Liver (tissue), 3 donors: Measurements from ENCODE around the gene LRRTM3.

Experiments
- HNF4G ChIP-seq: IDR thresholded peaks from 2 replicates; pipeline ENCODE4 v1.6.1; 2016; ENCODE audit warnings: antibody characterized with exemption
- JUND ChIP-seq, 2 donors: IDR thresholded peaks; 2 replicates each; pipeline ENCODE4 v1.6.1; 2016; ENCODE audit warnings: antibody characterized with exemption in 2 of 2
- MAX ChIP-seq: IDR thresholded peaks from 2 replicates; pipeline ENCODE4 v1.6.1; 2016; ENCODE audit warnings: antibody characterized with exemption
- NR2F2 ChIP-seq: IDR thresholded peaks from 2 replicates; pipeline ENCODE4 v1.6.1; 2016; ENCODE audit warnings: antibody characterized with exemption
- RAD21 ChIP-seq, 2 donors: IDR thresholded peaks; 2 replicates each; pipeline ENCODE4 v1.6.1; 2016; ENCODE audit warnings: antibody characterized with exemption in 2 of 2, mild to moderate bottlenecking in 2 of 2
- REST ChIP-seq: IDR thresholded peaks from 2 replicates; pipeline ENCODE4 v1.6.1; 2016; ENCODE audit warnings: antibody characterized with exemption, mild to moderate bottlenecking
- SP1 ChIP-seq: IDR thresholded peaks from 2 replicates; pipeline ENCODE4 v1.6.1; 2018; ENCODE audit warnings: antibody characterized with exemption, mild to moderate bottlenecking
- TAF1 ChIP-seq: conservative IDR thresholded peaks from 2 replicates; pipeline ENCODE4 v1.6.1; 2016; ENCODE audit warnings: antibody characterized with exemption, mild to moderate bottlenecking
- YY1 ChIP-seq: IDR thresholded peaks from 2 replicates; pipeline ENCODE4 v1.6.1; 2016; ENCODE audit warnings: antibody characterized with exemption, mild to moderate bottlenecking
- TF ChIP-seq, protein P1 (sequence below): fragments of 150-350 bp; IDR thresholded peaks from 2 replicates; pipeline ENCODE4 v1.5.1; 2017; ENCODE audit warnings: improper control_type of control experiment, low read depth, low read length; ENCODE audit not compliant: missing input control
- TF ChIP-seq, protein P2 (sequence below): IDR thresholded peaks from 2 replicates; pipeline ENCODE4 v1.6.1; 2016; ENCODE audit warnings: antibody characterized with exemption
- donor health status: healthy.
- donor health status: healthy.

DNA sequence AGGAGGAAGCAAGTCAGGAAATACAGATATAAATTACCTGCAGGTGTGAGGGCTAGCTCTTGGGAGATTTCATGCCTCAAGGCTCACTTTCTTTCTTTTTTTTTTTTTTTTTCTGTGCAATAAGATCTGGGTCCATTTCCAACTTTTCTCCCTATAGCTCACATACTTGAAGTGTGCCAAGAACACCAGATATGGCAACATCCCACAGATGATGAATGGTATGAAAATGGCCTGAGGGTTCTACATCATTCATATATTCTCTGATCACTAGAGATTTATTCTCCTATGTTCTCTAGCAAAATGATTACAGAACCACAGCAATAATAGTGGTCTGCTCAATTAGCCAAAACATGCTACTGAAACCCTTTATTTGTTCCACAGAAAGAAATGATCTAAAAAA lies 117.2 kb downstream of the LRRTM3 start:
- TF ChIP-seq, protein P1, sequence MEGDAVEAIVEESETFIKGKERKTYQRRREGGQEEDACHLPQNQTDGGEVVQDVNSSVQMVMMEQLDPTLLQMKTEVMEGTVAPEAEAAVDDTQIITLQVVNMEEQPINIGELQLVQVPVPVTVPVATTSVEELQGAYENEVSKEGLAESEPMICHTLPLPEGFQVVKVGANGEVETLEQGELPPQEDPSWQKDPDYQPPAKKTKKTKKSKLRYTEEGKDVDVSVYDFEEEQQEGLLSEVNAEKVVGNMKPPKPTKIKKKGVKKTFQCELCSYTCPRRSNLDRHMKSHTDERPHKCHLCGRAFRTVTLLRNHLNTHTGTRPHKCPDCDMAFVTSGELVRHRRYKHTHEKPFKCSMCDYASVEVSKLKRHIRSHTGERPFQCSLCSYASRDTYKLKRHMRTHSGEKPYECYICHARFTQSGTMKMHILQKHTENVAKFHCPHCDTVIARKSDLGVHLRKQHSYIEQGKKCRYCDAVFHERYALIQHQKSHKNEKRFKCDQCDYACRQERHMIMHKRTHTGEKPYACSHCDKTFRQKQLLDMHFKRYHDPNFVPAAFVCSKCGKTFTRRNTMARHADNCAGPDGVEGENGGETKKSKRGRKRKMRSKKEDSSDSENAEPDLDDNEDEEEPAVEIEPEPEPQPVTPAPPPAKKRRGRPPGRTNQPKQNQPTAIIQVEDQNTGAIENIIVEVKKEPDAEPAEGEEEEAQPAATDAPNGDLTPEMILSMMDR = no peak
- TF ChIP-seq JUND (IDR thresholded peaks at IDR 0.05) (no peak), TAF1 (no peak), YY1 (no peak), MAX (no peak), NR2F2 (no peak), SP1 (no peak), REST (no peak), RAD21 (IDR thresholded peaks at IDR 0.05) (no peak), HNF4G (no peak)
- TF ChIP-seq, protein P2, sequence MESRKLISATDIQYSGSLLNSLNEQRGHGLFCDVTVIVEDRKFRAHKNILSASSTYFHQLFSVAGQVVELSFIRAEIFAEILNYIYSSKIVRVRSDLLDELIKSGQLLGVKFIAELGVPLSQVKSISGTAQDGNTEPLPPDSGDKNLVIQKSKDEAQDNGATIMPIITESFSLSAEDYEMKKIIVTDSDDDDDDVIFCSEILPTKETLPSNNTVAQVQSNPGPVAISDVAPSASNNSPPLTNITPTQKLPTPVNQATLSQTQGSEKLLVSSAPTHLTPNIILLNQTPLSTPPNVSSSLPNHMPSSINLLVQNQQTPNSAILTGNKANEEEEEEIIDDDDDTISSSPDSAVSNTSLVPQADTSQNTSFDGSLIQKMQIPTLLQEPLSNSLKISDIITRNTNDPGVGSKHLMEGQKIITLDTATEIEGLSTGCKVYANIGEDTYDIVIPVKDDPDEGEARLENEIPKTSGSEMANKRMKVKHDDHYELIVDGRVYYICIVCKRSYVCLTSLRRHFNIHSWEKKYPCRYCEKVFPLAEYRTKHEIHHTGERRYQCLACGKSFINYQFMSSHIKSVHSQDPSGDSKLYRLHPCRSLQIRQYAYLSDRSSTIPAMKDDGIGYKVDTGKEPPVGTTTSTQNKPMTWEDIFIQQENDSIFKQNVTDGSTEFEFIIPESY = no peak
